CD14-positive monocyte (primary cell): Measurements from ENCODE around the gene ST6GALNAC2. TPM values are rescaled to one million over a fixed set of nuclear protein-coding genes. Genes with fewer than 3 reads are reported as not detected.

Experiments
- DNase-seq, 3 donors: peaks; one replicate each; pipeline ENCODE4 v3.0.0-alpha.2; 2011 to 2022
- H2AFZ ChIP-seq: 2 replicates; pipeline ENCODE4 v1.6.0; 2012; ENCODE audit warnings: mild to moderate bottlenecking, low read depth, low read length, inconsistent platforms; ENCODE audit not compliant: insufficient read depth, poor library complexity, severe bottlenecking
- H3K27ac ChIP-seq, 2 donors: 1 replicate in 1 of 2; 2 replicates in 1 of 2; pipeline ENCODE4 v1.5.1; 2012 to 2013; ENCODE audit warnings: low read length in 2 of 2, control low read depth in 1 of 2, inconsistent platforms in 1 of 2, low read depth in 1 of 2, mild to moderate bottlenecking in 1 of 2
- H3K27me3 ChIP-seq, 2 donors: one replicate each; pipeline versions ENCODE4 v1.6.0 to v1.6.1; 2011 to 2013; ENCODE audit warnings: low read length in 2 of 2; ENCODE audit not compliant: control insufficient read depth in 2 of 2, insufficient read depth in 2 of 2
- H3K36me3 ChIP-seq, 2 donors: replicated peaks in 1 of 2; 1 replicate in 1 of 2; 2 replicates in 1 of 2; pipeline versions ENCODE4 v1.5.1 to v1.6.1; 2012 to 2013; ENCODE audit warnings: low read length in 2 of 2, control low read depth in 1 of 2, inconsistent platforms in 1 of 2, mild to moderate bottlenecking in 1 of 2; ENCODE audit not compliant: insufficient read depth in 2 of 2, control insufficient read depth in 1 of 2
- H3K4me1 ChIP-seq, 2 donors: 1 replicate in 1 of 2; 2 replicates in 1 of 2; pipeline versions ENCODE4 v1.5.1 to v1.6.1; 2012 to 2013; ENCODE audit warnings: low read length in 2 of 2, control low read depth in 1 of 2, inconsistent platforms in 1 of 2, mild to moderate bottlenecking in 1 of 2, moderate library complexity in 1 of 2; ENCODE audit not compliant: insufficient read depth in 2 of 2, control insufficient read depth in 1 of 2
- H3K4me2 ChIP-seq: replicated peaks from 2 replicates; pipeline ENCODE3; 2012; ENCODE audit warnings: low read length, moderate library complexity, mild to moderate bottlenecking; ENCODE audit not compliant: poor library complexity, severe bottlenecking; ENCODE audit errors: extremely low read depth
- H3K4me3 ChIP-seq, 3 experiments: fragments of 200-600 bp in 1 of 3; sonication (generic) in 1 of 3; replicated peaks in 1 of 3; 1 replicate in 2 of 3; 2 replicates in 1 of 3; pipeline ENCODE4 v1.5.1; 2011 to 2013; ENCODE audit warnings: low read length in 3 of 3, mild to moderate bottlenecking in 3 of 3, control low read depth in 2 of 3, low read depth in 2 of 3, inconsistent platforms in 1 of 3, moderate library complexity in 1 of 3
- H3K79me2 ChIP-seq: 2 replicates; pipeline ENCODE4 v1.6.0; 2012; ENCODE audit warnings: mild to moderate bottlenecking, control low read depth, inconsistent platforms, low read length, moderate library complexity; ENCODE audit not compliant: insufficient read depth
- H3K9ac ChIP-seq: 2 replicates; pipeline ENCODE4 v1.6.0; 2017; ENCODE audit warnings: low read length, mild to moderate bottlenecking; ENCODE audit not compliant: insufficient read depth, poor library complexity, severe bottlenecking
- H3K9me3 ChIP-seq, 2 donors: replicated peaks in 1 of 2; 1 replicate in 1 of 2; 2 replicates in 1 of 2; pipeline versions ENCODE4 v1.5.1 to v1.6.1; 2012 to 2013; ENCODE audit warnings: low read length in 2 of 2, control low read depth in 1 of 2; ENCODE audit not compliant: control insufficient read depth in 1 of 2, insufficient read depth in 1 of 2
- H4K20me1 ChIP-seq: 2 replicates; pipeline ENCODE4 v1.6.0; 2012; ENCODE audit warnings: mild to moderate bottlenecking, low read length, control low read depth, moderate library complexity; ENCODE audit not compliant: insufficient read depth
- H3K27ac Mint-ChIP-seq, 7 donors: one replicate each; pipeline ENCODE4 v1.8.0; 2020; ENCODE audit warnings: mild to moderate bottlenecking in 7 of 7, mixed read lengths in 7 of 7, moderate library complexity in 6 of 7, inconsistent platforms in 2 of 7
- H3K27me3 Mint-ChIP-seq, 3 donors: one replicate each; pipeline ENCODE4 v1.8.0; 2021 to 2022; ENCODE audit warnings: low read depth in 3 of 3, mild to moderate bottlenecking in 3 of 3, mixed read lengths in 3 of 3, moderate library complexity in 3 of 3, inconsistent platforms in 1 of 3
- H3K36me3 Mint-ChIP-seq, 2 donors: one replicate each; pipeline ENCODE4 v1.8.0; 2020; ENCODE audit warnings: mixed read lengths in 2 of 2, inconsistent platforms in 1 of 2, mild to moderate bottlenecking in 1 of 2
- H3K4me1 Mint-ChIP-seq: one replicate; pipeline ENCODE4 v1.8.0; 2020; ENCODE audit warnings: mild to moderate bottlenecking, mixed read lengths
- H3K4me3 Mint-ChIP-seq, 2 donors: one replicate each; pipeline ENCODE4 v1.8.0; 2020; ENCODE audit warnings: mild to moderate bottlenecking in 2 of 2, mixed read lengths in 2 of 2, moderate library complexity in 1 of 2
- H3K9me3 Mint-ChIP-seq, 7 donors: one replicate each; pipeline ENCODE4 v1.8.0; 2020 to 2022; ENCODE audit warnings: mixed read lengths in 7 of 7, mild to moderate bottlenecking in 6 of 7, moderate library complexity in 6 of 7, inconsistent platforms in 2 of 7
- CTCF ChIP-seq: fragments of 200-600 bp; IDR thresholded peaks from one replicate; pipeline ENCODE4 v1.8.0; 2022; ENCODE audit warnings: antibody characterized with exemption, mild to moderate bottlenecking
- WGBS: methylation state at CpG from one replicate; pipeline ENCODE4 v1.1.5; 2013; ENCODE audit warnings: missing lambda C conversion rate; ENCODE audit not compliant: insufficient coverage; 5-methylcytosine and 5-hydroxymethylcytosine counted together
- intact Hi-C, 2 donors: fragments of 100-400 bp; cut with micrococcal nuclease; formaldehyde crosslinking; loops; one replicate each; pipeline versions ENCODE4 v1.15.0 to v1.15.1; 2023
- polyA plus RNA-seq, 3 donors: library from polyadenylated mRNA; depleted of rRNA in 1 of 3; unstranded in 2 of 3; stranded (reverse) in 1 of 3; fragments of 300-500 nt in 2 of 3; fragments of >200 nt in 1 of 3; fragmentation: Illumina TruSeq in 2 of 3; gene quantifications; 1 replicate in 2 of 3; 2 replicates in 1 of 3; pipeline ENCODE4 v1.2.3, GENCODE V29; 2012 to 2021
- small RNA-seq: library from RNA; depleted of rRNA; stranded (forward); fragments of <200 nt; gene quantifications from one replicate; pipeline ENCODE3, GENCODE V24; 2012; ENCODE audit warnings: low read depth; ENCODE audit not compliant: insufficient read length

Gene ST6GALNAC2
- polyA plus RNA-seq, 3 donors = 8.3 to 11.8 (median 11.8) TPM

GRCh38 chr17:76517638-76518038, 68.0 kb downstream of the ST6GALNAC2 start:
- Mint-ChIP-seq H3K27ac (no peak overlapping the region), H3K27me3 (peaks cover 12 to 14% (median 12%) of the 10 kb centered on the region in 3 donors), H3K36me3 (no peaks in the 10 kb centered on the region), H3K4me3 (no peak overlapping the region), H3K4me1 (peaks cover 26% of the 10 kb centered on the region), H3K9me3 (peaks cover 0 to 3% (median 0%) of the 10 kb centered on the region in 7 donors)
- H3K27ac ChIP-seq = no peak overlapping the region
- no peaks in the 10 kb centered on the region for H3K36me3 ChIP-seq
- H2AFZ ChIP-seq = no peak overlapping the region
- no peaks in the 10 kb centered on the region for H4K20me1 ChIP-seq
- H3K9ac ChIP-seq = no peak overlapping the region
- H3K4me2 ChIP-seq = no peak overlapping the region
- 94% methylated on average over 11 of the region's 11 CpGs for WGBS
- H3K9me3 ChIP-seq = no peaks in the 10 kb centered on the region
- H3K4me1 ChIP-seq = peaks cover 16 to 20% of the 10 kb centered on the region in 2 donors
- no peak overlapping the region for H3K4me3 ChIP-seq
- intact Hi-C loops = no loop called here
- TF ChIP-seq CTCF = no peak
- H3K27me3 ChIP-seq = no peaks in the 10 kb centered on the region
- no peaks in the 10 kb centered on the region for H3K79me2 ChIP-seq
- DNase-seq = no peak

Small RNA genes within 50 kb of the gene (small RNA-seq; reads per million reads assigned to genes)
- gene AC015802.2 = not detected
- not detected for gene SNORD1A
- 10,283 reads per million, percentile 100 among the genes with 10 or more reads in this experiment for gene SNORD1B

Other genes with a start within 250 kb of the ST6GALNAC2 start
- 10 to 100 TPM; 45.8 to 58.2 (median 51.2) TPM for gene PRPSAP1, start 231.9 kb downstream of the ST6GALNAC2 start, polyA plus RNA-seq
- gene SPHK1, start 201.3 kb downstream of the ST6GALNAC2 start, polyA plus RNA-seq = 10 to 100 TPM; 12.9 to 33.9 (median 19.1) TPM
- gene UBE2O, start 132.7 kb downstream of the ST6GALNAC2 start, polyA plus RNA-seq = 10 to 100 TPM in 1 of 3 donors, 1 to 10 TPM in 2; 1.3 to 15.1 (median 4.5) TPM
- gene AANAT, start 118.3 kb downstream of the ST6GALNAC2 start, polyA plus RNA-seq = not detected
- 100 to 1,000 TPM in 1 of 3 donors, 10 to 100 TPM in 2; 36.9 to 124 (median 68.6) TPM for gene RHBDF2, start 84.4 kb downstream of the ST6GALNAC2 start, polyA plus RNA-seq
- gene CYGB, start 48.2 kb downstream of the ST6GALNAC2 start, polyA plus RNA-seq = not detected
- gene PRCD, start 45.8 kb downstream of the ST6GALNAC2 start, polyA plus RNA-seq = not detected
- gene ST6GALNAC1, start 57.9 kb upstream of the ST6GALNAC2 start, polyA plus RNA-seq = not detected
- gene MXRA7, start 125.1 kb upstream of the ST6GALNAC2 start, polyA plus RNA-seq = under 1 TPM; 0.13 to 0.81 (median 0.30) TPM
- gene JMJD6, start 140.7 kb upstream of the ST6GALNAC2 start, polyA plus RNA-seq = 10 to 100 TPM; 24.6 to 75.0 (median 26.2) TPM
- 10 to 100 TPM; 37.9 to 71.3 (median 56.5) TPM for gene METTL23, start 141.0 kb upstream of the ST6GALNAC2 start, polyA plus RNA-seq
- gene SRSF2, start 151.5 kb upstream of the ST6GALNAC2 start, polyA plus RNA-seq = 100 to 1,000 TPM; 124 to 386 (median 125) TPM
- 10 to 100 TPM; 19.8 to 24.8 (median 23.8) TPM for gene MFSD11, start 152.3 kb upstream of the ST6GALNAC2 start, polyA plus RNA-seq